ENCODE results near the gene TTC28.
"Not testable (repeated sequence)": the region's sequence is repeated elsewhere in the genome, so short reads cannot be mapped to it uniquely, and the experiment has no call there.

GRCh38 chr22:28689796-28690195 is 10.2 kb upstream of the TTC28 start:
- not testable (repeated sequence) for TF ChIP-seq CTCF (IDR thresholded peaks at IDR 0.05; ENCODE audit: extremely low read depth in 1 of 2, insufficient read depth in 1 of 2, low read depth in 1 of 2, low read length in 2 of 2); POLR2A (IDR thresholded peaks at IDR 0.05; ENCODE audit: low read depth, low read length); POLR2AphosphoS5 (IDR thresholded peaks at IDR 0.05; ENCODE audit: insufficient read depth, low read depth, low read length)

All from endothelial cell of umbilical vein (primary cell).